GM19240 (cell line): ENCODE measurements around the gene GABRG2.
"Not testable (repeated sequence)": the region's sequence is repeated elsewhere in the genome, so short reads cannot be mapped to it uniquely, and the experiment has no call there.

Source experiments
- DNase-seq: peaks from one replicate; pipeline ENCODE4 v3.0.0; 2011; ENCODE audit warnings: low spot score; ENCODE audit not compliant: insufficient read length

Gene GABRG2

GRCh38 chr5:162067655-162068411, at the start of gene GABRG2:
TSS of gene GABRG2 (plus strand) at chr5:162067773. CDS start at chr5:162068000, 227 bp downstream.
- DNase-seq: no peak

GRCh38 chr5:162025312-162025711, 42.3 kb upstream of the GABRG2 start:
- no peak for DNase-seq

- no peak for DNase-seq
Measured at GRCh38 chr5:162026803-162027202, 40.8 kb upstream of the GABRG2 start.

GRCh38 chr5:162037431-162037830, 30.1 kb upstream of the GABRG2 start:
- DNase-seq: no peak

GRCh38 chr5:162047279-162047678, 20.3 kb upstream of the GABRG2 start:
- DNase-seq: no peak

- no peak for DNase-seq
Measured at GRCh38 chr5:162052676-162053075, 14.9 kb upstream of the GABRG2 start.

- DNase-seq: not testable (repeated sequence)
Measured at GRCh38 chr5:162055095-162055494, 12.5 kb upstream of the GABRG2 start.

- DNase-seq: no peak
Measured at GRCh38 chr5:162067162-162067561, 411 bp upstream of the GABRG2 start.

GRCh38 chr5:162068412-162068811, 839 bp downstream of the GABRG2 start:
- DNase-seq: no peak

- DNase-seq: no peak
Measured at GRCh38 chr5:162068936-162069335, 1.4 kb downstream of the GABRG2 start.

GRCh38 chr5:162078805-162079204, 11.2 kb downstream of the GABRG2 start:
- no peak for DNase-seq

- no peak for DNase-seq
Measured at GRCh38 chr5:162091336-162091735, 23.8 kb downstream of the GABRG2 start.

GRCh38 chr5:162096448-162096847, 28.9 kb downstream of the GABRG2 start:
- DNase-seq: no peak

- no peak for DNase-seq
Measured at GRCh38 chr5:162107591-162107990, 40.0 kb downstream of the GABRG2 start.

GRCh38 chr5:162119801-162120200, 52.2 kb downstream of the GABRG2 start:
- DNase-seq: no peak

GRCh38 chr5:162128117-162128516, 60.5 kb downstream of the GABRG2 start:
- no peak for DNase-seq

GRCh38 chr5:162132348-162132747, 64.8 kb downstream of the GABRG2 start:
- no peak for DNase-seq

- DNase-seq: no peak
Measured at GRCh38 chr5:162139190-162139589, 71.6 kb downstream of the GABRG2 start.

- no peak for DNase-seq
Measured at GRCh38 chr5:162154242-162154641, 86.7 kb downstream of the GABRG2 start.

GRCh38 chr5:162160401-162160800, 92.8 kb downstream of the GABRG2 start:
- DNase-seq: no peak

GRCh38 chr5:162163663-162164062, 96.1 kb downstream of the GABRG2 start:
- DNase-seq: no peak

- DNase-seq: no peak
Measured at GRCh38 chr5:162174358-162174974, 106.9 kb downstream of the GABRG2 start.

- no peak for DNase-seq
Measured at GRCh38 chr5:162187371-162187770, 119.8 kb downstream of the GABRG2 start.
